GM12878 (cell line): ENCODE measurements around the gene ARHGEF1. TPM values are rescaled to one million over a fixed set of nuclear protein-coding genes. Genes with fewer than 3 reads are reported as not detected.

Experiments used
- ATAC-seq: fragments of 200-7000 bp; cut with Tn5 transposase; 3 replicates; pipeline ENCODE4 v1.9.1; 2020; ENCODE audit warnings: mild to moderate bottlenecking, moderate library complexity
- BruUV-seq: library from RNA; stranded (reverse); fragments of 400-500 nt; replicated peaks from 2 replicates; lab custom pipeline; 2021; lab: Mats Ljungman, UMichigan
- CTCF ChIA-PET: fragments of 300-600 bp; sonication (Branson Sonifier 250); formaldehyde crosslinking; extraction: SDS; loops from one replicate; lab custom pipeline; 2021; ENCODE audit warnings: inconsistent platforms; lab: Yijun Ruan, JAX
- POLR2A ChIA-PET: fragments of 350-600 bp; formaldehyde crosslinking; extraction: SDS; loops from one replicate; lab custom pipeline; 2021; ENCODE audit warnings: inconsistent platforms; lab: Charles Lee
- RAD21 ChIA-PET: fragments of 300-600 bp; sonication (Branson Sonifier 250); formaldehyde crosslinking; loops from one replicate; lab custom pipeline; 2023; ENCODE audit warnings: antibody characterized with exemption; ENCODE audit not compliant: unreplicated experiment; lab: Charles Lee
- SMC1A ChIA-PET: fragments of 300-600 bp; sonication (Branson Sonifier 250); formaldehyde crosslinking; loops from one replicate; lab custom pipeline; 2023; ENCODE audit not compliant: unreplicated experiment, uncharacterized antibody; lab: Charles Lee
- DNase-seq: peaks from one replicate; pipeline ENCODE4 v3.0.0-alpha.2; 2011; ENCODE audit warnings: low read depth, low spot score
- FAIRE-seq: peaks from 3 replicates; lab custom pipeline; 2011; peaks lifted over from hg19 to GRCh38; lab: Jason Lieb, UNC
- H2AFZ ChIP-seq: 2 replicates; pipeline ENCODE4 v1.6.0; 2011; ENCODE audit warnings: low read depth, low read length, control low read depth; ENCODE audit not compliant: control insufficient read depth
- H3K27ac ChIP-seq: 2 replicates; pipeline ENCODE4 v1.5.1; 2011; ENCODE audit warnings: control low read depth; ENCODE audit not compliant: control insufficient read depth, insufficient read depth
- H3K27me3 ChIP-seq, 2 experiments: replicated peaks in 1 of 2; 2 replicates each; pipeline versions ENCODE4 v1.6.0 to v1.6.1; 2011; ENCODE audit warnings: low read length in 1 of 2; ENCODE audit not compliant: control insufficient read depth in 2 of 2, insufficient read depth in 2 of 2
- H3K36me3 ChIP-seq, 2 experiments: 2 replicates each; pipeline ENCODE4 v1.5.1; 2011; ENCODE audit warnings: low read length in 1 of 2; ENCODE audit not compliant: control insufficient read depth in 2 of 2, insufficient read depth in 2 of 2
- H3K4me1 ChIP-seq: 2 replicates; pipeline ENCODE4 v1.6.1; 2011; ENCODE audit warnings: mild to moderate bottlenecking, low read length, moderate library complexity, mixed read lengths; ENCODE audit not compliant: control insufficient read depth, insufficient read depth
- H3K4me2 ChIP-seq: 2 replicates; pipeline ENCODE4 v1.6.0; 2011; ENCODE audit warnings: control low read depth; ENCODE audit not compliant: control insufficient read depth, insufficient read depth
- H3K4me3 ChIP-seq: fragments of 200-600 bp; sonication (generic); 2 replicates; pipeline ENCODE4 v1.5.1; 2016
- H3K79me2 ChIP-seq: 2 replicates; pipeline ENCODE4 v1.6.0; 2011; ENCODE audit warnings: low read length; ENCODE audit not compliant: control insufficient read depth, insufficient read depth
- H3K9ac ChIP-seq: 2 replicates; pipeline ENCODE4 v1.8.0; 2011; ENCODE audit warnings: low read length, control low read depth, mixed read lengths; ENCODE audit not compliant: control insufficient read depth, insufficient read depth
- H3K9me3 ChIP-seq: replicated peaks from 3 replicates; pipeline ENCODE4 v1.5.1; 2011; ENCODE audit warnings: mild to moderate bottlenecking, low read length; ENCODE audit not compliant: control insufficient read depth, insufficient read depth
- H4K20me1 ChIP-seq: 2 replicates; pipeline ENCODE4 v1.6.0; 2011; ENCODE audit not compliant: control insufficient read depth, insufficient read depth
- BCL3 ChIP-seq: IDR thresholded peaks from 2 replicates; pipeline ENCODE4 v1.6.1; 2011; ENCODE audit warnings: borderline replicate concordance, low read depth, mild to moderate bottlenecking, moderate library complexity, low read length; ENCODE audit not compliant: insufficient read depth, poor library complexity, severe bottlenecking
- CHD1 ChIP-seq: IDR thresholded peaks from 2 replicates; pipeline ENCODE4 v1.6.1; 2012; ENCODE audit warnings: low read depth, low read length, improper control_type of control experiment
- POLR2A ChIP-seq: IDR thresholded peaks from 2 replicates; pipeline ENCODE4 v1.6.1; 2011; ENCODE audit warnings: low read depth, mild to moderate bottlenecking, low read length
- TCF3 ChIP-seq: IDR thresholded peaks from 2 replicates; pipeline ENCODE4 v1.6.1; 2012; ENCODE audit warnings: low read depth, mild to moderate bottlenecking, low read length, borderline replicate concordance; ENCODE audit not compliant: insufficient read depth
- ZBED1 ChIP-seq: IDR thresholded peaks from 2 replicates; pipeline ENCODE4 v1.6.1; 2016; ENCODE audit warnings: borderline replicate concordance
- WGBS: methylation state at CpG from one replicate; pipeline ENCODE4 v1.1.6; 2016; ENCODE audit warnings: low lambda C conversion rate; ENCODE audit not compliant: insufficient replicate concordance, insufficient coverage; ENCODE audit errors: missing lambda C conversion rate; 5-methylcytosine and 5-hydroxymethylcytosine counted together
- in situ Hi-C: fragments of 300-500 bp; cut with MboI; formaldehyde crosslinking; loops from 9 replicates; pipeline ENCODE4 v1.14.3; 2018; ENCODE audit warnings: mixed read lengths
- intact Hi-C: fragments of 100-400 bp; cut with micrococcal nuclease; formaldehyde crosslinking; loops from one replicate; pipeline ENCODE4 v1.14.2; 2022; ENCODE audit not compliant: unreplicated experiment
- polyA plus RNA-seq, 11 experiments: library from polyadenylated mRNA; depleted of rRNA in 4 of 11; unstranded in 6 of 11; stranded (reverse) in 5 of 11; fragments of >200 nt; fragmentation: Nextera tagmentation in 4 of 11; fragmentation: Illumina TruSeq in 1 of 11; extraction: Ambion mirVana in 4 of 11; extraction: Trizol in 1 of 11; gene quantifications; 1 replicate in 1 of 11; 2 replicates in 10 of 11; pipeline versions ENCODE4 v1.2.1 to v1.2.3, GENCODE V29; 2011 to 2016; ENCODE audit warnings: inconsistent platforms in 2 of 11, missing spikeins in 2 of 11, low read depth in 1 of 11
- total RNA-seq, 4 experiments: library from RNA; depleted of rRNA in 3 of 4; stranded (reverse); fragments of >200 nt in 3 of 4; fragmentation: Illumina TruSeq in 1 of 4; extraction: Trizol in 1 of 4; gene quantifications; 2 replicates each; pipeline versions ENCODE4 v1.2.1 to v1.2.3, GENCODE V29; 2013 to 2021
- TF ChIP-seq, protein P1 (sequence below): IDR thresholded peaks from 2 replicates; pipeline ENCODE4 v1.6.1; 2011; ENCODE audit warnings: mild to moderate bottlenecking, low read depth, low read length, moderate library complexity; ENCODE audit not compliant: insufficient replicate concordance

The ARHGEF1 gene
- total and polyA plus RNA-seq, 10 of the 15 experiments (the other 5 are each of a cell fraction or from before 2014, with no cell fraction given) = 1.2 to 207 (median 53.9) TPM

DNA sequence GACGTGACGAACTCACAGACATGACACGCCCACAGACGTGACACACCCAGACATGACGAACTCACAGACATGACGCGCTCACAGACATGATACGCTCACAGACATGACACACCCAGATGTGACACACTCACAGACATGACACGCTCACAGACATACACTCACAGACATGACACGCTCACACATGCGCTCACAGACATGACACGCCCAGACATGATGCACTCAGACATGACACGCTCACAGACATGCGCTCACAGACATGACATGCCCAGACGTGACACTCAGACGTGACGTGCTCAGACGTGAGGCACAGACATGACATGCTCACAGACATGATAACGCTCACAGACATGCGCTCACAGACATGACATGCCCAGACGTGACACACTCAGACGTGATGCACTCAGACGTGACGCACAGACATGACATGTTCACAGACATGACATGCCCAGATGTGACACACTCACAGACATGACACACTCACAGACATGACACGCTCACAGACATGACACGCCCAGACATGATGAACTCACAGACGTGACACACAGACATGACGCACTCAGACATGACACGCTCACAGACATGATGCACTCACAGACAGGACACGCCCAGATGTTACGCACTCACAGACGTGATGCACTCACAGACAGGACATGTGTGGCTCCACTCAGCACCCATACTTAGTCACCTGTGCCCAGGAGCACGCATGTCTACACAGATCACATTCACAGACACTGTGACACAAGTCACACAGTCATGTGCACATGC, 37.1 kb downstream of the ARHGEF1 start:
- Histone ChIP-seq H4K20me1 (no peaks in the 10 kb centered on the region), H3K9me3 (no peaks in the 10 kb centered on the region; the same call in 2 of the 3 replicates), H3K27me3 (peaks cover 3 to 6% of the 10 kb centered on the region in 2 experiments; a peak in 3 of 4 replicates), H2AFZ (no peak overlapping the region), H3K27ac (no peak overlapping the region), H3K36me3 (no peaks in the 10 kb centered on the region), H3K79me2 (no peaks in the 10 kb centered on the region), H3K4me3 (no peak overlapping the region), H3K9ac (no peak overlapping the region), H3K4me1 (peaks cover 2% of the 10 kb centered on the region; the same call in 1 of the 2 replicates), H3K4me2 (no peak overlapping the region)
- in situ Hi-C loops = no loop called here
- SMC1A ChIA-PET = no interaction called here
- RAD21 ChIA-PET = interaction anchor here (0.6 kb wide), 1 partner anchor 14 kb away, joined by 3 read pairs; no protein-coding TSS in a partner anchor
- 79% methylated on average over 33 of the region's 33 CpGs for WGBS
- TF ChIP-seq ZBED1 = no peak
- TF ChIP-seq, protein P1, sequence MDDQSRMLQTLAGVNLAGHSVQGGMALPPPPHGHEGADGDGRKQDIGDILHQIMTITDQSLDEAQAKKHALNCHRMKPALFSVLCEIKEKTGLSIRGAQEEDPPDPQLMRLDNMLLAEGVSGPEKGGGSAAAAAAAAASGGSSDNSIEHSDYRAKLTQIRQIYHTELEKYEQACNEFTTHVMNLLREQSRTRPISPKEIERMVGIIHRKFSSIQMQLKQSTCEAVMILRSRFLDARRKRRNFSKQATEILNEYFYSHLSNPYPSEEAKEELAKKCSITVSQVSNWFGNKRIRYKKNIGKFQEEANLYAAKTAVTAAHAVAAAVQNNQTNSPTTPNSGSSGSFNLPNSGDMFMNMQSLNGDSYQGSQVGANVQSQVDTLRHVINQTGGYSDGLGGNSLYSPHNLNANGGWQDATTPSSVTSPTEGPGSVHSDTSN = peak; percentile 40
- peak; percentile 97 for TF ChIP-seq BCL3
- peak; percentile 42 for TF ChIP-seq TCF3
- TF ChIP-seq POLR2A = peak; percentile 46; the same call in 1 of the 2 replicates
- no peak for TF ChIP-seq CHD1
- intact Hi-C loops = no loop called here
- no peak for ATAC-seq
- CTCF ChIA-PET = no interaction called here
- no TSS peak for BruUV-seq
- POLR2A ChIA-PET = no interaction called here
- DNase-seq = no peak
- peak; percentile 72 for FAIRE-seq
